ENCODE data around the gene CHST9.

DNA sequence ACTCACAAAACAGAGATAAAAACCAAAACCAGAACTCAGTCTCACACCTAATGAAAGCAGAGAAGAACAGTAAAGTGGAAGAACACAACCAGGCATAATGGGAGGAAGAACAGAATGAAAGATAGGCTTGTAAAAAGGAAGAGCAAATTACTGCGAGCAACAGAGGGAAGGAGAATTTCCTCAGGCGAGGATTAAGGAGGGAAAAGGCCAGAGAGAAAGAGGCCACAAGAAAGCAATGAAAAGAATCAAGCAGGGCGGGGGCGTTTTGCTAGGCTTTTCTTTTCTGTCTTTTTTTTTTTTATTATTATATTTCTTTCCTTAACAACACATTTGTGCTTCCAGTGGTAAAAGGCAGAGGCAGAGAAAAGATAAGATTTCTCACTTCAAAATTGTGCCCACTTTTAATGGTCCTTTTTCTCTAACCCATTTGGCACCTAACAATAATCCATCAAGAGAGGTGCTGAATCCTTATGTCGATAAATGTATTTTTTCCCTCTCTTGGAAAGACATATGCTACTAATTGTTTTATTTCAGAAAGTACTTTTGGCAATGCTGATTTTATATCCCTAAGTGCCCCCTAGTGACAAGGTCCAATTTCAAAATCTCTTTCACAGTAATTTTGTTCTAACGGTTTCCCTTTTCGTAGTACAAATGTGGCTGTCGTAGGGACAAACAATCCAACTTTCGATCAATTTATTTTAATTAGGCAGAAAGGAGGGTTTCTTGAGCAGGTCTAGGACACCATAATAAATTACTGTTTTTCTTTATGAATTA, 180.9 kb downstream of the CHST9 start:
- TF ChIP-seq, protein P1, sequence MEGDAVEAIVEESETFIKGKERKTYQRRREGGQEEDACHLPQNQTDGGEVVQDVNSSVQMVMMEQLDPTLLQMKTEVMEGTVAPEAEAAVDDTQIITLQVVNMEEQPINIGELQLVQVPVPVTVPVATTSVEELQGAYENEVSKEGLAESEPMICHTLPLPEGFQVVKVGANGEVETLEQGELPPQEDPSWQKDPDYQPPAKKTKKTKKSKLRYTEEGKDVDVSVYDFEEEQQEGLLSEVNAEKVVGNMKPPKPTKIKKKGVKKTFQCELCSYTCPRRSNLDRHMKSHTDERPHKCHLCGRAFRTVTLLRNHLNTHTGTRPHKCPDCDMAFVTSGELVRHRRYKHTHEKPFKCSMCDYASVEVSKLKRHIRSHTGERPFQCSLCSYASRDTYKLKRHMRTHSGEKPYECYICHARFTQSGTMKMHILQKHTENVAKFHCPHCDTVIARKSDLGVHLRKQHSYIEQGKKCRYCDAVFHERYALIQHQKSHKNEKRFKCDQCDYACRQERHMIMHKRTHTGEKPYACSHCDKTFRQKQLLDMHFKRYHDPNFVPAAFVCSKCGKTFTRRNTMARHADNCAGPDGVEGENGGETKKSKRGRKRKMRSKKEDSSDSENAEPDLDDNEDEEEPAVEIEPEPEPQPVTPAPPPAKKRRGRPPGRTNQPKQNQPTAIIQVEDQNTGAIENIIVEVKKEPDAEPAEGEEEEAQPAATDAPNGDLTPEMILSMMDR (IDR thresholded peaks at IDR 0.05; ENCODE audit: low read length), result peak; percentile 55
- TF ChIP-seq EZH2 (IDR thresholded peaks at IDR 0.05; ENCODE audit: borderline replicate concordance, low read length), result no peak

Measured in OCI-LY1 (cell line).